ENCODE data around the gene NCAPH2.

Gene NCAPH2

GRCh38 chr22:50520826-50521453, 12.9 kb downstream of the NCAPH2 start:
- Histone ChIP-seq H3K9ac (ENCODE audit: low read length) (no peak overlapping the region), H2AFZ (ENCODE audit: low read depth, low read length) (no peak overlapping the region), H3K4me3 (ENCODE audit: low read length) (no peak overlapping the region), H3K79me2 (ENCODE audit: low read length) (peaks cover 21% of the 10 kb centered on the region), H3K9me3 (ENCODE audit: insufficient read depth, low read length) (no peaks in the 10 kb centered on the region), H3K36me3 (replicated peaks; ENCODE audit: low read depth, low read length) (peaks cover 4% of the 10 kb centered on the region), H4K20me1 (ENCODE audit: insufficient read depth, low read length) (peaks cover 6% of the 10 kb centered on the region), H3K27me3 (ENCODE audit: low read depth, low read length) (no peaks in the 10 kb centered on the region), H3K4me2 (ENCODE audit: low read length) (no peak overlapping the region), H3K27ac (ENCODE audit: low read length) (no peak overlapping the region), H3K4me1 (ENCODE audit: low read length) (peaks cover 8% of the 10 kb centered on the region)
- TF ChIP-seq CTCF (IDR thresholded peaks at IDR 0.05; ENCODE audit: low read depth, low read length) (no peak), EZH2phosphoT487 (IDR thresholded peaks at IDR 0.05; ENCODE audit: low read depth) (no peak)

GRCh38 chr22:50521710-50522109, 13.7 kb downstream of the NCAPH2 start:
- Histone ChIP-seq H3K9ac (ENCODE audit: low read length) (no peak overlapping the region), H3K27ac (ENCODE audit: low read length) (no peak overlapping the region), H3K4me3 (ENCODE audit: low read length) (no peak overlapping the region), H2AFZ (ENCODE audit: low read depth, low read length) (no peak overlapping the region), H3K79me2 (ENCODE audit: low read length) (peaks cover 18% of the 10 kb centered on the region), H3K4me1 (ENCODE audit: low read length) (peaks cover 8% of the 10 kb centered on the region), H4K20me1 (ENCODE audit: insufficient read depth, low read length) (peaks cover 6% of the 10 kb centered on the region), H3K4me2 (ENCODE audit: low read length) (no peak overlapping the region), H3K36me3 (replicated peaks; ENCODE audit: low read depth, low read length) (peaks cover 4% of the 10 kb centered on the region), H3K9me3 (ENCODE audit: insufficient read depth, low read length) (no peaks in the 10 kb centered on the region), H3K27me3 (ENCODE audit: low read depth, low read length) (no peaks in the 10 kb centered on the region)
- TF ChIP-seq EZH2phosphoT487 (IDR thresholded peaks at IDR 0.05; ENCODE audit: low read depth) (no peak), CTCF (IDR thresholded peaks at IDR 0.05; ENCODE audit: low read depth, low read length) (no peak)

- Histone ChIP-seq H3K27me3 (ENCODE audit: low read depth, low read length) (no peaks in the 10 kb centered on the region), H3K27ac (ENCODE audit: low read length) (no peak overlapping the region), H3K79me2 (ENCODE audit: low read length) (peaks cover 20% of the 10 kb centered on the region), H3K9ac (ENCODE audit: low read length) (no peak overlapping the region), H3K4me1 (ENCODE audit: low read length) (peaks cover 11% of the 10 kb centered on the region), H3K9me3 (ENCODE audit: insufficient read depth, low read length) (no peaks in the 10 kb centered on the region), H3K36me3 (replicated peaks; ENCODE audit: low read depth, low read length) (peaks cover 4% of the 10 kb centered on the region), H3K4me2 (ENCODE audit: low read length) (no peak overlapping the region), H2AFZ (ENCODE audit: low read depth, low read length) (no peak overlapping the region), H4K20me1 (ENCODE audit: insufficient read depth, low read length) (peaks cover 6% of the 10 kb centered on the region; the same call in 1 of the 2 replicates), H3K4me3 (ENCODE audit: low read length) (no peak overlapping the region)
- TF ChIP-seq EZH2phosphoT487 (IDR thresholded peaks at IDR 0.05; ENCODE audit: low read depth) (no peak), CTCF (IDR thresholded peaks at IDR 0.05; ENCODE audit: low read depth, low read length) (no peak)
Observed at GRCh38 chr22:50522208-50522805, 14.3 kb downstream of the NCAPH2 start.

GRCh38 chr22:50522806-50523438, 14.9 kb downstream of the NCAPH2 start:
- H3K79me2 ChIP-seq (ENCODE audit: low read length): peaks cover 22% of the 10 kb centered on the region
- H3K36me3 ChIP-seq (replicated peaks; ENCODE audit: low read depth, low read length): peaks cover 4% of the 10 kb centered on the region
- H3K27me3 ChIP-seq (ENCODE audit: low read depth, low read length): no peaks in the 10 kb centered on the region
- peaks cover 13% of the 10 kb centered on the region for H3K4me1 ChIP-seq (ENCODE audit: low read length)
- H3K9me3 ChIP-seq (ENCODE audit: insufficient read depth, low read length): no peaks in the 10 kb centered on the region
- no peak overlapping the region for H3K4me2 ChIP-seq (ENCODE audit: low read length)
- no peak overlapping the region for H3K4me3 ChIP-seq (ENCODE audit: low read length)
- H3K27ac ChIP-seq (ENCODE audit: low read length): no peak overlapping the region
- no peak overlapping the region for H2AFZ ChIP-seq (ENCODE audit: low read depth, low read length)
- H4K20me1 ChIP-seq (ENCODE audit: insufficient read depth, low read length): peaks cover 6% of the 10 kb centered on the region; the same call in 1 of the 2 replicates
- no peak for TF ChIP-seq CTCF (IDR thresholded peaks at IDR 0.05; ENCODE audit: low read depth, low read length)
- no peak for TF ChIP-seq EZH2phosphoT487 (IDR thresholded peaks at IDR 0.05; ENCODE audit: low read depth)
- H3K9ac ChIP-seq (ENCODE audit: low read length): no peak overlapping the region
